ENCODE data around the gene DCLK3. TPM values are rescaled to one million over a fixed set of nuclear protein-coding genes. Genes with fewer than 3 reads are reported as not detected.

The DCLK3 gene
- total and polyA plus RNA-seq, 2 of the 4 experiments (the other 2 are of a cell fraction) = not detected

- TF ChIP-seq BHLHE40 (IDR thresholded peaks at IDR 0.05; ENCODE audit: low read depth, low read length) = no peak
Observed at GRCh38 chr3:36762918-36763849, 1.2 kb downstream of the DCLK3 start (continued).

- H3K79me1 ChIP-seq (ENCODE audit: low read depth in 1 of 2, low read length in 2 of 2) = no peaks in the 10 kb centered on the region
- no peaks in the 10 kb centered on the region for H4K20me1 ChIP-seq (ENCODE audit: insufficient read depth, low read length)
- no peak overlapping the region for H4K91ac ChIP-seq (ENCODE audit: insufficient read depth, low read depth, low read length)
- no peaks in the 10 kb centered on the region for H3K36me3 ChIP-seq (ENCODE audit: control insufficient read depth, insufficient read depth, low read length)
- no peak overlapping the region for H3K56ac ChIP-seq (ENCODE audit: extremely low read depth, insufficient read depth, low read length)
- H3K27me3 ChIP-seq (ENCODE audit: control insufficient read depth, insufficient read depth, low read length) = peaks cover 39% of the 10 kb centered on the region
- H3K18ac ChIP-seq (ENCODE audit: low read depth, low read length) = no peak overlapping the region
- H3K4me3 ChIP-seq (ENCODE audit: insufficient read depth, low read depth, low read length) = no peak overlapping the region
- no peak overlapping the region for H3K23ac ChIP-seq (ENCODE audit: low read depth, low read length)
- DNase-seq (no peak), ATAC-seq (ENCODE audit: low read depth) (no peak)
- no peaks in the 10 kb centered on the region for H3K4me1 ChIP-seq (ENCODE audit: control insufficient read depth, insufficient read depth, low read length)
- no peak overlapping the region for H2AK9ac ChIP-seq (replicated peaks; ENCODE audit: low read depth, low read length, poor library complexity)
- no TSS peak for BruUV-seq (replicated peaks)
- no peak overlapping the region for H3K4ac ChIP-seq (ENCODE audit: low read depth, low read length)
- H3K14ac ChIP-seq (replicated peaks; ENCODE audit: low read depth, low read length) = no peak overlapping the region
- H3K9me1 ChIP-seq (ENCODE audit: insufficient read depth, low read length) = no peaks in the 10 kb centered on the region
- in situ Hi-C loops (cut with MboI; ENCODE audit: low sequenced_read_pairs) = no loop called here
- no peak overlapping the region for H2AFZ ChIP-seq (replicated peaks; ENCODE audit: low read length, poor library complexity)
- H4K8ac ChIP-seq (ENCODE audit: low read depth in 2 of 2, low read length in 2 of 2) = no peak overlapping the region
- no peak overlapping the region for H2BK15ac ChIP-seq (ENCODE audit: low read depth, low read length)
- dilution Hi-C loops (cut with HindIII; ENCODE audit: low sequenced_read_pairs, unreplicated experiment) = no loop called here
- intact Hi-C loops (cut with micrococcal nuclease) = no loop called here
- H2BK5ac ChIP-seq (ENCODE audit: low read depth, low read length, poor library complexity, severe bottlenecking) = no peak overlapping the region
- no peak overlapping the region for H3K27ac ChIP-seq (ENCODE audit: insufficient read depth, low read length)
- H4K5ac ChIP-seq (ENCODE audit: low read depth, low read length) = no peak overlapping the region
- H2BK120ac ChIP-seq (ENCODE audit: low read depth, low read length) = no peak overlapping the region
- H3K9me3 ChIP-seq (ENCODE audit: control insufficient read depth, insufficient read depth, low read length) = peaks cover 5% of the 10 kb centered on the region; the same call in 1 of the 2 replicates
- no peak for TF ChIP-seq ELK1 (IDR thresholded peaks at IDR 0.05; ENCODE audit: borderline replicate concordance, low read depth, low read length)
- TF ChIP-seq POLR2A (IDR thresholded peaks at IDR 0.05; ENCODE audit: low read depth, low read length) = no peak
- no peak for TF ChIP-seq USF2 (IDR thresholded peaks at IDR 0.05; ENCODE audit: low read depth, low read length)
- H3K9ac ChIP-seq (ENCODE audit: low read depth, low read length) = no peak overlapping the region
- ChIA-PET CTCF (no interaction called here), POLR2A (ENCODE audit: unreplicated experiment) (no interaction called here)
- no peak overlapping the region for H2AK5ac ChIP-seq (ENCODE audit: low read depth, low read length)
- H3K4me2 ChIP-seq (ENCODE audit: low read depth, low read length) = no peak overlapping the region
- H2BK20ac ChIP-seq (ENCODE audit: low read depth, low read length) = no peak overlapping the region
- WGBS, 2 experiments (ENCODE audit: extremely low coverage in 2 of 2, insufficient read length in 1 of 2) = no CpG with 5 or more reads among the region's 3 CpGs
Observed at GRCh38 chr3:36761779-36762178, 2.6 kb downstream of the DCLK3 start.
